ENCODE measurements around the gene PPP4R1. TPM values are rescaled to one million over a fixed set of nuclear protein-coding genes. Genes with fewer than 3 reads are reported as not detected.

The PPP4R1 gene
- total RNA-seq, 1 experiment from 2014 or later, result 110 TPM

DNA sequence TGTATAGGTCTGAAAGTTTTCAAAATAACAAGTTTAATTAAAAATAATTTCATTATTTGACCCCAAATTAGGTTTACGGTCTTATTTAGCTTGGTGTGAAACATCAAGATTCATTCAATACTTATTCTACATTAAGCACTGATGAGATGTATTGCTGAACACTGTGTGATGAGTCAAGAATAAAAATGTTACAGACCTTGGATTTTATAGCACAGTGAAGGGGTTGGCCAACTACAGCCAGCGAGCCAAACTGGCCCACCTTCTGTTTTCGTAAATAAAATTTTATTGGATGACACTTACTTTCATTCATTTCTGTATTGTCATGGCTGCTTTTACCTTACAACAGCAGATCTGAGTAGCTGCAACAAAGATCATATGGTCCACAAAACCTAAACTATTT is 8.3 kb downstream of the PPP4R1 start:
- Mint-ChIP-seq H3K27ac (ENCODE audit: unreplicated experiment) (no peak overlapping the region), H3K4me3 (ENCODE audit: low read depth, unreplicated experiment) (no peak overlapping the region), H3K36me3 (ENCODE audit: insufficient read depth, unreplicated experiment) (peaks cover 20% of the 10 kb centered on the region), H3K4me1 (ENCODE audit: low read depth, unreplicated experiment) (peaks cover 21% of the 10 kb centered on the region), H3K9me3 (ENCODE audit: low read depth, unreplicated experiment) (no peaks in the 10 kb centered on the region), H3K27me3 (ENCODE audit: unreplicated experiment) (no peaks in the 10 kb centered on the region)
- TF ChIP-seq, protein P1, sequence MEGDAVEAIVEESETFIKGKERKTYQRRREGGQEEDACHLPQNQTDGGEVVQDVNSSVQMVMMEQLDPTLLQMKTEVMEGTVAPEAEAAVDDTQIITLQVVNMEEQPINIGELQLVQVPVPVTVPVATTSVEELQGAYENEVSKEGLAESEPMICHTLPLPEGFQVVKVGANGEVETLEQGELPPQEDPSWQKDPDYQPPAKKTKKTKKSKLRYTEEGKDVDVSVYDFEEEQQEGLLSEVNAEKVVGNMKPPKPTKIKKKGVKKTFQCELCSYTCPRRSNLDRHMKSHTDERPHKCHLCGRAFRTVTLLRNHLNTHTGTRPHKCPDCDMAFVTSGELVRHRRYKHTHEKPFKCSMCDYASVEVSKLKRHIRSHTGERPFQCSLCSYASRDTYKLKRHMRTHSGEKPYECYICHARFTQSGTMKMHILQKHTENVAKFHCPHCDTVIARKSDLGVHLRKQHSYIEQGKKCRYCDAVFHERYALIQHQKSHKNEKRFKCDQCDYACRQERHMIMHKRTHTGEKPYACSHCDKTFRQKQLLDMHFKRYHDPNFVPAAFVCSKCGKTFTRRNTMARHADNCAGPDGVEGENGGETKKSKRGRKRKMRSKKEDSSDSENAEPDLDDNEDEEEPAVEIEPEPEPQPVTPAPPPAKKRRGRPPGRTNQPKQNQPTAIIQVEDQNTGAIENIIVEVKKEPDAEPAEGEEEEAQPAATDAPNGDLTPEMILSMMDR (IDR thresholded peaks at IDR 0.05; ENCODE audit: unreplicated experiment), result no peak
- no peak for DNase-seq
- BruUV-seq (replicated peaks), result no TSS peak
- CTCF ChIA-PET, result no interaction called here
- intact Hi-C loops (cut with micrococcal nuclease; ENCODE audit: unreplicated experiment), result no loop called here

DNA sequence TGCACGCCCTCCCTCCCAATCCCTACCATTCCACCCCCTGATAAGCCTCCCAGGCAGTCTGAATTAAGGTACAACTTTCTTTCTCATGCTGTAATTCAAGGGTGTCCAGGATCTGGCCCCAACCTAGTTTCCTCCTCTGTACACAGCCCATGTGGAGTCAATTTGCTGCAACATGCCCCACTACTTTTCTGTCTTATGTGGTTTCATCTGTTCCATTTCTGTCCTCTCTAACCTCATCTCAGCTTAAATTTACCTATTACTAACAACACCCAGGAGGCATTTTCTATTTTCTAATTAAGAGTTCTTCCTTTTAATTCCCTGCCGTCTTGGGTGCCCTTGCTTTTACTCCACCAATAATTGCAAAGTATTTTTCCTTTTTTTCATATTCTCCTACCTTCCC is 10.0 kb downstream of the PPP4R1 start:
- intact Hi-C loops (cut with micrococcal nuclease; ENCODE audit: unreplicated experiment), result no loop called here
- Mint-ChIP-seq H3K4me1 (ENCODE audit: low read depth, unreplicated experiment) (peaks cover 12% of the 10 kb centered on the region), H3K4me3 (ENCODE audit: low read depth, unreplicated experiment) (no peak overlapping the region), H3K9me3 (ENCODE audit: low read depth, unreplicated experiment) (peaks cover 3% of the 10 kb centered on the region), H3K36me3 (ENCODE audit: insufficient read depth, unreplicated experiment) (peaks cover 18% of the 10 kb centered on the region), H3K27me3 (ENCODE audit: unreplicated experiment) (no peaks in the 10 kb centered on the region), H3K27ac (ENCODE audit: unreplicated experiment) (no peak overlapping the region)
- no peak for DNase-seq
- CTCF ChIA-PET, result no interaction called here
- TF ChIP-seq, protein P1 (IDR thresholded peaks at IDR 0.05; ENCODE audit: unreplicated experiment), result no peak
- BruUV-seq (replicated peaks), result no TSS peak

DNA sequence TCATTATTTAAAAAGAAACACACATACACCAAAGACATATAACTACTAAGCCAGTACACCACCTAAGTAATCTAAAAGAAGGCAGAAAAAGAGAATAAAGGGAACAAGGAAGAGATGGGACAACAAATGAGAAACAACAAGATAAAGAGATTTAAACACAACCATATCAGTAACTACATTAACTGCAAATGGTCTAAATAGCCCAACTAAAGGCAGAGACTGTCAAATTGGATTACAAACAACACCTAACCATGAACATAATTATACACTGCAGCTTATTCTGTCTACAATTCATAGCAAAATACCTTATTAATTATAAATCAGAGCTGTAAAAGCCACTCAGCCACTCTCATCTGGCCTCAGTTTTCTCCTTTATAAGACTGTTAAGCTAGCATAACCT is 15.0 kb downstream of the PPP4R1 start:
- H3K36me3 Mint-ChIP-seq (ENCODE audit: insufficient read depth, unreplicated experiment), result peaks cover 7% of the 10 kb centered on the region
- no TSS peak for BruUV-seq (replicated peaks)
- peaks cover 7% of the 10 kb centered on the region for H3K9me3 Mint-ChIP-seq (ENCODE audit: low read depth, unreplicated experiment)
- H3K4me3 Mint-ChIP-seq (ENCODE audit: low read depth, unreplicated experiment), result no peak overlapping the region
- peaks cover 32% of the 10 kb centered on the region for H3K4me1 Mint-ChIP-seq (ENCODE audit: low read depth, unreplicated experiment)
- intact Hi-C loops (cut with micrococcal nuclease; ENCODE audit: unreplicated experiment), result loop anchor here (10.0 kb wide), 1 partner anchor 325 kb away; no protein-coding TSS in a partner anchor
- H3K27me3 Mint-ChIP-seq (ENCODE audit: unreplicated experiment), result no peaks in the 10 kb centered on the region
- DNase-seq, result no peak
- CTCF ChIA-PET, result no interaction called here
- TF ChIP-seq, protein P1 (IDR thresholded peaks at IDR 0.05; ENCODE audit: unreplicated experiment), result no peak
- H3K27ac Mint-ChIP-seq (ENCODE audit: unreplicated experiment), result peak overlapping the region; percentile 4

DNA sequence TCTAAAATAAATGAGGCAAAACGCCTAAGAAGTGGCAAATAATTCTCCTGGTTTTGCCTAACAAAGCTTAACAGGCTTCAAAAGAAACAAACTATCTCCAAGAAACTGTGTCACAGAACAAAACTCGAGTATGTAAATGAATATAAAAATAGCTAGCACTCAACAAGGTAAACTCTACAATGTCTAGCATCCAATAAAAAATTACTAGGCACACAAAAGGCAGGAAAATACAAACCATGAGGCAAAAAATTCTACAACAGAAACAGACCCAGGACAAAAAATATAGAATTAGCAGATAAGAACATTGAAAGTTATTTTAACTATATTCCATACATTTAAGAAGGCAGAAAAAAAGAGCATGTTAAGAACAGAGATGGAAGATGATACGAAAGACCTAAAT is 16.8 kb downstream of the PPP4R1 start:
- Mint-ChIP-seq H3K27me3 (ENCODE audit: unreplicated experiment) (no peaks in the 10 kb centered on the region), H3K36me3 (ENCODE audit: insufficient read depth, unreplicated experiment) (peaks cover 7% of the 10 kb centered on the region), H3K4me3 (ENCODE audit: low read depth, unreplicated experiment) (no peak overlapping the region), H3K27ac (ENCODE audit: unreplicated experiment) (no peak overlapping the region), H3K9me3 (ENCODE audit: low read depth, unreplicated experiment) (peaks cover 7% of the 10 kb centered on the region), H3K4me1 (ENCODE audit: low read depth, unreplicated experiment) (peaks cover 32% of the 10 kb centered on the region)
- TF ChIP-seq, protein P1 (IDR thresholded peaks at IDR 0.05; ENCODE audit: unreplicated experiment), result no peak
- no TSS peak for BruUV-seq (replicated peaks)
- CTCF ChIA-PET, result no interaction called here
- intact Hi-C loops (cut with micrococcal nuclease; ENCODE audit: unreplicated experiment), result loop anchor here (10.0 kb wide), 1 partner anchor 327 kb away; no protein-coding TSS in a partner anchor
- DNase-seq, result no peak
